ENCODE measurements around the gene NLRP3. TPM values are rescaled to one million over a fixed set of nuclear protein-coding genes. Genes with fewer than 3 reads are reported as not detected.
"Not testable (repeated sequence)": the region's sequence is repeated elsewhere in the genome, so short reads cannot be mapped to it uniquely, and the experiment has no call there.

Gene NLRP3
- 2.4 TPM for total RNA-seq
- 2.8 TPM for polyA plus RNA-seq

DNA sequence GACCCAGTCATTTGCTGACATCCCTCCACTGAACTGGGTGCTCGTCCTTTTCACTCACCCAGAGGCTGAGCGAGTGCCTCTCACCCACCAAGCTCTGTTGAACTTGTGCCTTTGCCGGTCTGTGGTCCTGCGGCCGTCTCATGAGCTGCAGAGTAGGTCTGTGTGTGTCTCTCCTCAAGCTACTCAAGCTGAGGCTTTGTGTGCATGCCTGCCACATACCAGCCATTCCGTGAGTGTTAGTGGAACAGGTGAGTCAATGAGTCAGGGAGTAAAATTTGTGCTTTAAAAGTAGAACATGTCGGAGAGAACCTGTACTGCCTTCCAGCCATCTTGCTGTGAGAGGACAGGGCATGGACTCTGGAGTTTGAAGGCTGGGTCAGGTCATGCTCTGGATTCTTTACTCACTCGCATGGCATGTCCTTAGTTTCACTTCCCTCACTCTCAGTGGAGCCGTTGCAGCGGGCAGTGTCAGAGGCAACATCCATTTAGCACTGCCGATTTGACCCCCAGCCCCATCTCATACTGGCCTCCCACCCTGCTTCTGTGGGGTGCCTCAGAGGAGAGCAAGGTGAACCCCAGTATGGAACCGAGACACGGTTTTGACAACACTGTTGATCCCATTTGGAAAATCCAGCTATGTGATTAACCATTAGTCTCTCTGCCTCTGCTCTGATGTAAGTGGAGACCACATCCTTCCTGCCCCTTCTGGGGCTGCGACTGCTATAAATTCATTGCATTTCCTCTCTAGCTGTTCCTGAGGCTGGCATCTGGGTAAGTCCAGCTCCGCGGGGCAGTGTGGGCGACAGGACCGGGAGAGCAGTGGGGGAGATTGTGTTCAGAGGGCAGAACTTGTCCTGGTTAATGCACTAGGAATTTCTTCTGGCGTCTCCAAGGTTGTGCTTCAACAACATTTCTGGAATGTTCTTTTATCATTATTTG lies at the start of gene NLRP3:
NLRP3 (plus strand) TSS at position 751 of the 939 bp plus-strand sequence. CDS start 2,628 bp downstream, outside the sequence.
- H3K27ac ChIP-seq (ENCODE audit: low read depth): no peak within 1 kb of the TSS
- H3K4me1 ChIP-seq (ENCODE audit: insufficient read depth): no peaks in the 10 kb centered on the region
- DNase-seq (ENCODE audit: extremely low spot score): no peak
- WGBS: 63% methylated on average over 19 of the region's 19 CpGs
- no peak within 1 kb of the TSS for H3K4me3 ChIP-seq (ENCODE audit: low read depth, low read length)
- H3K36me3 ChIP-seq (ENCODE audit: insufficient read depth): no peaks in the 10 kb centered on the region

DNA sequence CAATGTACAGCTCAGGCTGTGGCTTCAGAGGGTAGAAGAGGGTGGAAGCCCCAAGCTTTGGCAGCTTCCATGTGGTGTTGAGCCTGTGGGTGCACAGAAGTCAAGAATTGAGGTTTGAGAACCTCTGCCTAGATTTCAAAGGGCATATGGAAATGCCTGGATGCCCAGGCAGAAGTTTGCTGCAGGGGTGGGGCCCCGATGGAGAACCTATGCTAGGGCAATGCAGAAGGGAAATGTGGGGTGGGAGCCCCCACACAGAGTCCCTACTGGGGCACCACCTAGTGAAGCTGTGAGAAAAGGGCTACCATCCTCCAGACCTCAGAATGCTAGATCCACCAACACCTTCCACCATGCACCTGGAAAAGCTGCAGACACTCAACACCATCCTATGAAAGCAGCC lies 49.6 kb upstream of the NLRP3 start:
- not testable (repeated sequence) for H3K27ac ChIP-seq (ENCODE audit: low read depth); H3K36me3 ChIP-seq (ENCODE audit: insufficient read depth); DNase-seq (ENCODE audit: extremely low spot score); H3K4me1 ChIP-seq (ENCODE audit: insufficient read depth); H3K4me3 ChIP-seq (ENCODE audit: low read depth, low read length)
- WGBS: 91% methylated on average over 1 of the region's 1 CpG

DNA sequence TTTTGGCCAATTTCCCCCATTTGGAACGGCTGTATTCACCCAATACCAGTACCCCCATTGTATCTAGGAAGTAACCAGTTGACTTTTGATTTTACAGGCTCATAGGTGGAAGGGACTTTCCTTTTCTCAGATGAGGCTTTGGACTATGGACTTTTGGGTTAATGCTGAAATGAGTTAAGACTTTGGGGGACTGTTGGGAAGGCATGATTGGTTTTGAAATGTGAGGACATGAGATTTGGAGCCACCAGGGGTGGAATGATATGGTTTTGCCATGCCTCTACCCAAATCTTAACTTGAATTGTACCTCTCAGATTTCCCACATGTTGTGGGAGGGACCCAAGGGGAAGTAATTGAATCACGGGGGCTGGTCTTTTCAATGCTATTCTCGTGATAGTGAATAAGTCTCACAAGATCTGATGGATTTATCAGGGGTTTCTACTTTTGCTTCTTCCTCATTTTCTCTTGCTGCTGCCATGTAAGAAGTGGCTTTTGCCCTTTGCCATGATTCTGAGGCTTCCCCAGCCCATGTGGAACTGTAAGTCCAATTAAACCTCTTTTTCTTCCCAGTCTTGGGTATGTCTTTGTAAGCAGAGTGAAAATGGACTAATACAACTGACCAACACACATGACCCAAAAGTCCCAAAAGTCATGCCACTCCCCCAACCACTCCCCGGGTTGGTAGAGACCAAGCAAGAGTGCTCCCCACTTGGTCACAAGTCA lies 48.9 kb upstream of the NLRP3 start:
- H3K4me3 ChIP-seq (ENCODE audit: low read depth, low read length): no peak overlapping the region
- DNase-seq (ENCODE audit: extremely low spot score): no peak
- WGBS: 79% methylated on average over 4 of the region's 4 CpGs
- H3K4me1 ChIP-seq (ENCODE audit: insufficient read depth): no peaks in the 10 kb centered on the region
- no peaks in the 10 kb centered on the region for H3K36me3 ChIP-seq (ENCODE audit: insufficient read depth)
- no peak overlapping the region for H3K27ac ChIP-seq (ENCODE audit: low read depth)

GRCh38 chr1:247367786-247368422 lies 48.1 kb upstream of the NLRP3 start:
- WGBS: 53% methylated on average over 6 of the region's 6 CpGs
- Histone ChIP-seq H3K36me3 (ENCODE audit: insufficient read depth) (no peaks in the 10 kb centered on the region), H3K4me3 (ENCODE audit: low read depth, low read length) (no peak overlapping the region), H3K27ac (ENCODE audit: low read depth) (no peak overlapping the region), H3K4me1 (ENCODE audit: insufficient read depth) (no peaks in the 10 kb centered on the region)
- no peak for DNase-seq (ENCODE audit: extremely low spot score)

DNA sequence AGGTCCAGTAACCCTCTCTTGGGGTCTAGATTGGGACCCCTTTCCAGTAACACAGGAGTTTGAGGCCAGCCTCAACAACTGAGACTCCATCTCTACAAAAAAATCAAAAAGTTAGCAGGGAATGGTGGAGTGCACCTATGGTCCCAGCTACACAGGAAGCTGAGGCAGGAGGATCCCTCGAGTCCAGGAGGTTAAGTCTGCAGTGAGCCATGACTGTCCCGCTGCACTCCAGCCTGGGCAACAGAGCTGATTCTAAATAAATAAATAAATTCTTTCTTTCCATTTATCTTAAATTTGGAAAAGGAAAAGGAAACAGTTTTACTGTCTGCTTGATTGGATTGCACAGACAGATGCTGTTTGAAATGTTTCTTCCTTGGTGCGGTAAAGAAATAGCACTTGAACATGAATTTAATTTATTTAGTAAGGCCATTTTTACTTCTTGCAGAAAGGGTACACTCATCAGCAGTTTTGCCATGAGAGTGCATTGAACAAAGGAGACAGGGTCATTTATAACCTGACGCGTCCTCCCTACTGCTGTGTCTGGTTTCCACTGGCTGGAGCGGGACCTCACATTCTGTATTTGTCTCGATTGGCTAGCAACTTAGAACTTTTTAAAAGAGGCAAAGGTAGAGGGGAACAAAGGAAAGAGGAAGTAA lies 47.4 kb upstream of the NLRP3 start:
- no peaks in the 10 kb centered on the region for H3K4me1 ChIP-seq (ENCODE audit: insufficient read depth)
- H3K36me3 ChIP-seq (ENCODE audit: insufficient read depth): no peaks in the 10 kb centered on the region
- H3K4me3 ChIP-seq (ENCODE audit: low read depth, low read length): no peak overlapping the region
- WGBS: 62% methylated on average over 7 of the region's 7 CpGs
- DNase-seq (ENCODE audit: extremely low spot score): no peak
- no peak overlapping the region for H3K27ac ChIP-seq (ENCODE audit: low read depth)

DNA sequence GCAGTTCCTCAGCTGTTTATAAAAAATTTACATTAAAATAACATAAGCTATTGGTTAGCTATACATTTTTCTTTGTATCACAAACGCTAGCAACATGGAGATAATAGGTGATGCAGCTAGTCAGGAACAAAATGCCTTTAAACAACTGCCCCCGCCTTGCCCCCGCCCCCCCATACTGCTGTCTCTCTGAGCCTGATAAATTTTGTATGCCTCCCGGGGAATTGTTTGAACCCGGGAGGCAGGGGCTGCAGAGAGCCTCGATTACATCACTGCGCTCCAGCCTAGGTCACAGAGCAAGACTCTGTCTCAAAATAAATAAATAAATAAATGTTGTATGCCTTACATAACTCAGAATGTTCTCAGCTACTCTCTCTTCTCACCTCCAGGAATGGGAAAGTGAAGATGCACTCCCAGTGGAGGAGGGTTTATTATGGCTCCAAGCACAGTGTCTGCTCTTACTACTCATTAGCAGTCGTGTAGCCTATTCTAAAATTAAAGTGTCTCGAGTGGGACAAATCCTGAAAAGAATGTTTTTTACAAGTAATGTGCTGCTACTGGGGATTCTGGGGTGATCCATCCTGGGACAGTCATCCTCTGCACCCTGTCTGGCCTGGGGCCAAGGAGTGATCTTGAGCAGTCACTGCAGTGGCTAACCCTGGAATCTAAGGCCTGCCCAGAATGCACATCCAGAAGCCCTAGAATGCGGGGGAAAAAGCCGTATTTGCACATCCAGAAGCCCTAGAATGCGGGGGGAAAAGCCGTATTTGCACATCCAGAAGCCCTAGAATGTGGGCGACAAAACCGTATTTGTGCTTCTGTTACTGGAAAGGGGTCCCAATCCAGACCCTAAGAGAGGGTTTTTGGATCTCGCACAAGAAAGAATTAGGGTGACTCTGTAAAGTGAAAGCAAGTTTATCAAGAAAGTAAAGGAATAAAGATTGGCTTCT lies 44.9 kb upstream of the NLRP3 start:
- no peak overlapping the region for H3K4me3 ChIP-seq (ENCODE audit: low read depth, low read length)
- DNase-seq (ENCODE audit: extremely low spot score): no peak
- H3K4me1 ChIP-seq (ENCODE audit: insufficient read depth): no peaks in the 10 kb centered on the region
- 64% methylated on average over 16 of the region's 16 CpGs for WGBS
- H3K36me3 ChIP-seq (ENCODE audit: insufficient read depth): no peaks in the 10 kb centered on the region
- H3K27ac ChIP-seq (ENCODE audit: low read depth): no peak overlapping the region

- Histone ChIP-seq H3K36me3 (ENCODE audit: insufficient read depth) (no peaks in the 10 kb centered on the region), H3K4me1 (ENCODE audit: insufficient read depth) (no peaks in the 10 kb centered on the region), H3K27ac (ENCODE audit: low read depth) (no peak overlapping the region), H3K4me3 (ENCODE audit: low read depth, low read length) (no peak overlapping the region)
- 88% methylated on average over 16 of the region's 16 CpGs for WGBS
- DNase-seq (ENCODE audit: extremely low spot score): no peak
Measured at GRCh38 chr1:247371801-247372259, 44.1 kb upstream of the NLRP3 start.

DNA sequence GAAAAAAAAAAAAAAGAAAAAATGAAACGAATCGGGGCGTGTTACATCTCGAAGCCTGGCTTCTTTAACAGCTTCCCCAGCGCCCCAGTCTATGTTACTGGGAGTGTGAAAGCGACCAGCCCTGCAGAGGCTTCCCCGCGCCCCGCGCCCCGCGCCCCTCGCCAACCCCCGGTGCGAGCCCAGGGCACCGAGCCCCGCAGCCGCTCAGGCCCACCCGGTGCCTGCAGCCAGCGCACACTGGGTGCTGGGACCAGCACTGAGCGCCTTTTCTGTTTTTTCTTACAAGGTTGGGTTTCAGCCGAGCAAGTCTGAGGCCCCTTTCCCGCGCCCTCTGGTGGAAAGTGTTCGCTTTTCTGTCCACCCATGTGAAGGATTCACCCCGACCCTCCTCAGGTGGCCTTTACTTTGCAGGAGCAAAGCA lies 42.2 kb upstream of the NLRP3 start:
- 15% methylated on average over 26 of the region's 26 CpGs for WGBS
- H3K4me1 ChIP-seq (ENCODE audit: insufficient read depth): no peaks in the 10 kb centered on the region
- no peaks in the 10 kb centered on the region for H3K36me3 ChIP-seq (ENCODE audit: insufficient read depth)
- no peak overlapping the region for H3K27ac ChIP-seq (ENCODE audit: low read depth)
- no peak for DNase-seq (ENCODE audit: extremely low spot score)
- H3K4me3 ChIP-seq (ENCODE audit: low read depth, low read length): peak overlapping the region; percentile 38

- WGBS: 69% methylated on average over 8 of the region's 8 CpGs
- H3K4me1 ChIP-seq (ENCODE audit: insufficient read depth); H3K4me3 ChIP-seq (ENCODE audit: low read depth, low read length); DNase-seq (ENCODE audit: extremely low spot score); H3K36me3 ChIP-seq (ENCODE audit: insufficient read depth); H3K27ac ChIP-seq (ENCODE audit: low read depth): not testable (repeated sequence)
Measured at GRCh38 chr1:247374651-247375334, 41.2 kb upstream of the NLRP3 start.

DNA sequence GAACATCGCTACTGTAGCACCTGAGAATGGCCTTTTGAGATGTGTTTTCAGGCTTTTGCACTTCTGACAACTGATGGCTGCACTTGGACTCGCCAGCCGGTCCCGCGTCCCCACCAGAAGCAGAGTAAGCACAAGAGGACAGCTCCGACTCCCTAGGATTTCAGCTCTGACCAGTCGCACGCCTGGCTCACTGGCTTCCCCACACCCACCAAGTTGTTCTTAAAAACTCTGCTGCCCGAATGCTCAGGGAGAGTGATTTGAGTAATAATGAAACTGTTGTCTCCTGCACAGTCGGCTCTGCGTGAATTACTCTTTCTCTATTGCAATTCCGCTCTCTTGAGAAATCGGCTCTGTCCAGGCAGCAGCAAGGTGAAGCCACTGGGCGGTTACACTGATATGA lies 40.2 kb upstream of the NLRP3 start:
- Histone ChIP-seq H3K4me3 (ENCODE audit: low read depth, low read length) (no peak overlapping the region), H3K36me3 (ENCODE audit: insufficient read depth) (no peaks in the 10 kb centered on the region), H3K4me1 (ENCODE audit: insufficient read depth) (no peaks in the 10 kb centered on the region), H3K27ac (ENCODE audit: low read depth) (no peak overlapping the region)
- no peak for DNase-seq (ENCODE audit: extremely low spot score)
- 82% methylated on average over 14 of the region's 14 CpGs for WGBS

- DNase-seq (ENCODE audit: extremely low spot score): no peak
- WGBS: 34% methylated on average over 7 of the region's 7 CpGs
- Histone ChIP-seq H3K27ac (ENCODE audit: low read depth) (no peak overlapping the region), H3K4me1 (ENCODE audit: insufficient read depth) (no peaks in the 10 kb centered on the region), H3K4me3 (ENCODE audit: low read depth, low read length) (no peak overlapping the region), H3K36me3 (ENCODE audit: insufficient read depth) (no peaks in the 10 kb centered on the region)
Measured at GRCh38 chr1:247376659-247377058, 39.3 kb upstream of the NLRP3 start.

DNA sequence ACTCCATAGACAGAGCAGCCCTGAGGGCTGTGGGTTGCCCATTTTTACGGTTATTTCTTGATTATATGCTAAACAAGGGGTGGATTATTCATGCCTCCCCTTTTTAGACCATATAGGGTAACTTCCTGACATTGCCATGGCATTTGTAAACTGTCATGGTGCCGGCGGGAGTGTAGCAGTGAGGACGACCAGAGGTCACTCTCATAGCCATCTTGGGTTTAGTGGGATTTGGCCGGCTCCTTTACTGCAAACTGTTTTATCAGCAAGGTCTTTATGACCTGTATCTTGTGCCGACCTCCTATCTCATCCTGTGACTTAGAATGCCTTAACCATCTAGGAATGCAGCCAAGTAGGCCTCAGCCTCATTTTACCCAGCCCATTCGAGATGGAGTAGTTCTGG lies 38.3 kb upstream of the NLRP3 start:
- H3K36me3 ChIP-seq (ENCODE audit: insufficient read depth); H3K4me3 ChIP-seq (ENCODE audit: low read depth, low read length); H3K27ac ChIP-seq (ENCODE audit: low read depth); DNase-seq (ENCODE audit: extremely low spot score); H3K4me1 ChIP-seq (ENCODE audit: insufficient read depth): not testable (repeated sequence)
- WGBS: 48% methylated on average over 7 of the region's 7 CpGs

Measured in urinary bladder (tissue), 4 donors.